WTC11 (cell line): ENCODE results near the gene SYPL1. TPM values are rescaled to one million over a fixed set of nuclear protein-coding genes. Genes with fewer than 3 reads are reported as not detected.

Experiments
- ATAC-seq: fragments of 200-7000 bp; cut with Tn5 transposase; 2 replicates; pipeline ENCODE4 v1.10.0; 2021; ENCODE audit warnings: mild to moderate bottlenecking, moderate library complexity
- CTCF ChIA-PET: fragments of 300-600 bp; sonication (Branson Sonifier 250); formaldehyde crosslinking; loops from one replicate; lab custom pipeline; 2021; ENCODE audit warnings: antibody characterized with exemption; lab: Charles Lee
- POLR2A ChIA-PET: fragments of 350-600 bp; sonication (Branson Sonifier 250); formaldehyde crosslinking; loops from one replicate; lab custom pipeline; 2021; ENCODE audit warnings: antibody characterized with exemption; lab: Charles Lee
- DNase-seq: peaks from one replicate; pipeline ENCODE4 v3.0.0; 2021; ENCODE audit warnings: low spot score
- H3K27ac Mint-ChIP-seq: 2 replicates; pipeline ENCODE4 v1.8.0; 2021; ENCODE audit warnings: mixed read lengths
- H3K27me3 Mint-ChIP-seq: 2 replicates; pipeline ENCODE4 v1.8.0; 2021; ENCODE audit warnings: low read depth, mild to moderate bottlenecking, moderate library complexity, mixed read lengths
- H3K36me3 Mint-ChIP-seq: 2 replicates; pipeline ENCODE4 v1.8.0; 2021; ENCODE audit warnings: mixed read lengths
- H3K4me1 Mint-ChIP-seq: 2 replicates; pipeline ENCODE4 v1.8.0; 2022; ENCODE audit warnings: mixed read lengths
- H3K4me3 Mint-ChIP-seq: 2 replicates; pipeline ENCODE4 v1.8.0; 2021; ENCODE audit warnings: mild to moderate bottlenecking, moderate library complexity, mixed read lengths
- H3K9me3 Mint-ChIP-seq: 2 replicates; pipeline ENCODE4 v1.8.0; 2021; ENCODE audit warnings: mixed read lengths
- ATF3 ChIP-seq: sonication (generic); formaldehyde crosslinking; conservative IDR thresholded peaks from 2 replicates; pipeline ENCODE4 v1.8.1; 2022; ENCODE audit warnings: mild to moderate bottlenecking, missing genetic modification reagents
- ESRRA ChIP-seq: sonication (generic); formaldehyde crosslinking; IDR thresholded peaks from 2 replicates; pipeline ENCODE4 v1.8.1; 2022; ENCODE audit warnings: mild to moderate bottlenecking, missing genetic modification reagents, borderline replicate concordance
- FOXP4 ChIP-seq: sonication (generic); formaldehyde crosslinking; IDR thresholded peaks from 2 replicates; pipeline ENCODE4 v1.8.0; 2022; ENCODE audit warnings: mild to moderate bottlenecking, missing genetic modification reagents
- GABPB1 ChIP-seq: sonication (generic); formaldehyde crosslinking; IDR thresholded peaks from 2 replicates; pipeline ENCODE4 v1.8.1; 2023; ENCODE audit warnings: mild to moderate bottlenecking, missing genetic modification reagents
- HMGA2 ChIP-seq: fragments of 250-450 bp; sonication (Bioruptor Pico); IDR thresholded peaks from 2 replicates; pipeline ENCODE4 v1.4.0; 2021; ENCODE audit warnings: mild to moderate bottlenecking, moderate library complexity
- MYBL2 ChIP-seq: sonication (generic); formaldehyde crosslinking; IDR thresholded peaks from 2 replicates; pipeline ENCODE4 v1.8.1; 2023; ENCODE audit warnings: mild to moderate bottlenecking, moderate library complexity, missing genetic modification reagents
- NR1H2 ChIP-seq: sonication (generic); formaldehyde crosslinking; IDR thresholded peaks from 2 replicates; pipeline ENCODE4 v1.9.0; 2021; ENCODE audit warnings: mild to moderate bottlenecking, moderate library complexity, missing genetic modification reagents
- STAT6 ChIP-seq: sonication (generic); formaldehyde crosslinking; conservative IDR thresholded peaks from 2 replicates; pipeline ENCODE4 v1.8.1; 2023; ENCODE audit warnings: mild to moderate bottlenecking, low read depth, missing genetic modification reagents, moderate library complexity
- TCF7 ChIP-seq: sonication (generic); formaldehyde crosslinking; IDR thresholded peaks from 2 replicates; pipeline ENCODE4 v1.8.0; 2022; ENCODE audit warnings: mild to moderate bottlenecking, low read depth, missing genetic modification reagents, moderate library complexity
- TEAD4 ChIP-seq: sonication (generic); formaldehyde crosslinking; IDR thresholded peaks from 2 replicates; pipeline ENCODE4 v1.8.0; 2022; ENCODE audit warnings: mild to moderate bottlenecking, missing genetic modification reagents
- ZBTB43 ChIP-seq: sonication (generic); formaldehyde crosslinking; IDR thresholded peaks from 2 replicates; pipeline ENCODE4 v1.8.1; 2023; ENCODE audit warnings: mild to moderate bottlenecking, missing genetic modification reagents
- ZNF121 ChIP-seq: sonication (generic); formaldehyde crosslinking; IDR thresholded peaks from 2 replicates; pipeline ENCODE4 v1.8.0; 2023; ENCODE audit warnings: missing genetic modification reagents
- ZNF263 ChIP-seq: sonication (generic); formaldehyde crosslinking; IDR thresholded peaks from 2 replicates; pipeline ENCODE4 v1.8.1; 2022; ENCODE audit warnings: low read depth, mild to moderate bottlenecking, moderate library complexity, missing genetic modification reagents
- ZNF423 ChIP-seq: fragments of 250-450 bp; sonication (Bioruptor Pico); IDR thresholded peaks from 2 replicates; pipeline ENCODE4 v2.1.2; 2022; ENCODE audit warnings: mild to moderate bottlenecking, moderate library complexity
- ZNF671 ChIP-seq: fragments of 250-450 bp; sonication (Bioruptor Pico); IDR thresholded peaks from 2 replicates; pipeline ENCODE4 v1.8.0; 2021; ENCODE audit warnings: mild to moderate bottlenecking
- total RNA-seq: library from RNA; stranded (reverse); gene quantifications from 3 replicates; pipeline ENCODE4 v1.2.3, GENCODE V29; 2021
- TF ChIP-seq, protein P1 (sequence below): sonication (generic); formaldehyde crosslinking; IDR thresholded peaks from 2 replicates; pipeline ENCODE4 v1.8.1; 2023; ENCODE audit warnings: mild to moderate bottlenecking, missing genetic modification reagents
- TF ChIP-seq, protein P2 (sequence below): sonication (generic); formaldehyde crosslinking; IDR thresholded peaks from 2 replicates; pipeline ENCODE4 v1.8.0; 2022; ENCODE audit warnings: mild to moderate bottlenecking, missing genetic modification reagents
- TF ChIP-seq, protein P3 (sequence below): sonication (generic); formaldehyde crosslinking; IDR thresholded peaks from 2 replicates; pipeline ENCODE4 v1.8.0; 2023; ENCODE audit warnings: missing genetic modification reagents, mild to moderate bottlenecking, borderline replicate concordance
- TF ChIP-seq, protein P4 (sequence below): sonication (generic); formaldehyde crosslinking; IDR thresholded peaks from 2 replicates; pipeline ENCODE4 v1.8.1; 2022; ENCODE audit warnings: mild to moderate bottlenecking, moderate library complexity, missing genetic modification reagents
- TF ChIP-seq, protein P5 (sequence below): sonication (generic); formaldehyde crosslinking; IDR thresholded peaks from 2 replicates; pipeline ENCODE4 v1.8.0; 2022; ENCODE audit warnings: mild to moderate bottlenecking, missing genetic modification reagents

Gene SYPL1
- total RNA-seq, 1 experiment from 2014 or later, result 54.8 TPM

- no peak for ATAC-seq
- Mint-ChIP-seq H3K4me3 (no peak overlapping the region), H3K9me3 (peaks cover 11% of the 10 kb centered on the region), H3K4me1 (peaks cover 4% of the 10 kb centered on the region), H3K27me3 (no peaks in the 10 kb centered on the region; the same call in none of the 2 replicates), H3K36me3 (peaks cover 4% of the 10 kb centered on the region; the same call in 1 of the 2 replicates), H3K27ac (no peak overlapping the region)
- DNase-seq, result no peak
- ChIA-PET POLR2A (no interaction called here), CTCF (interaction anchor here (1.0 to 2.8 kb wide), 2 partner anchors 119 to 392 kb away, joined by 3 to 10 read pairs; no protein-coding TSS in a partner anchor)
- no peak for TF ChIP-seq NR1H2
- no peak for TF ChIP-seq ZNF671
- no peak for TF ChIP-seq ZNF121 (CRISPR knock-in tag)
- no peak for TF ChIP-seq ZNF263
- TF ChIP-seq ZBTB43, result no peak
- no peak for TF ChIP-seq FOXP4 (CRISPR knock-in tag)
- TF ChIP-seq, protein P1, sequence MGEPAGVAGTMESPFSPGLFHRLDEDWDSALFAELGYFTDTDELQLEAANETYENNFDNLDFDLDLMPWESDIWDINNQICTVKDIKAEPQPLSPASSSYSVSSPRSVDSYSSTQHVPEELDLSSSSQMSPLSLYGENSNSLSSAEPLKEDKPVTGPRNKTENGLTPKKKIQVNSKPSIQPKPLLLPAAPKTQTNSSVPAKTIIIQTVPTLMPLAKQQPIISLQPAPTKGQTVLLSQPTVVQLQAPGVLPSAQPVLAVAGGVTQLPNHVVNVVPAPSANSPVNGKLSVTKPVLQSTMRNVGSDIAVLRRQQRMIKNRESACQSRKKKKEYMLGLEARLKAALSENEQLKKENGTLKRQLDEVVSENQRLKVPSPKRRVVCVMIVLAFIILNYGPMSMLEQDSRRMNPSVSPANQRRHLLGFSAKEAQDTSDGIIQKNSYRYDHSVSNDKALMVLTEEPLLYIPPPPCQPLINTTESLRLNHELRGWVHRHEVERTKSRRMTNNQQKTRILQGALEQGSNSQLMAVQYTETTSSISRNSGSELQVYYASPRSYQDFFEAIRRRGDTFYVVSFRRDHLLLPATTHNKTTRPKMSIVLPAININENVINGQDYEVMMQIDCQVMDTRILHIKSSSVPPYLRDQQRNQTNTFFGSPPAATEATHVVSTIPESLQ (CRISPR knock-in tag), result no peak
- TF ChIP-seq GABPB1 (CRISPR knock-in tag), result no peak
- TF ChIP-seq, protein P2, sequence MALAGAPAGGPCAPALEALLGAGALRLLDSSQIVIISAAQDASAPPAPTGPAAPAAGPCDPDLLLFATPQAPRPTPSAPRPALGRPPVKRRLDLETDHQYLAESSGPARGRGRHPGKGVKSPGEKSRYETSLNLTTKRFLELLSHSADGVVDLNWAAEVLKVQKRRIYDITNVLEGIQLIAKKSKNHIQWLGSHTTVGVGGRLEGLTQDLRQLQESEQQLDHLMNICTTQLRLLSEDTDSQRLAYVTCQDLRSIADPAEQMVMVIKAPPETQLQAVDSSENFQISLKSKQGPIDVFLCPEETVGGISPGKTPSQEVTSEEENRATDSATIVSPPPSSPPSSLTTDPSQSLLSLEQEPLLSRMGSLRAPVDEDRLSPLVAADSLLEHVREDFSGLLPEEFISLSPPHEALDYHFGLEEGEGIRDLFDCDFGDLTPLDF (CRISPR knock-in tag), result no peak
- no peak for TF ChIP-seq TCF7 (CRISPR knock-in tag)
- TF ChIP-seq STAT6 (CRISPR knock-in tag), result no peak
- no peak for TF ChIP-seq ATF3 (CRISPR knock-in tag)
- TF ChIP-seq ESRRA (CRISPR knock-in tag), result no peak
- TF ChIP-seq, protein P3, sequence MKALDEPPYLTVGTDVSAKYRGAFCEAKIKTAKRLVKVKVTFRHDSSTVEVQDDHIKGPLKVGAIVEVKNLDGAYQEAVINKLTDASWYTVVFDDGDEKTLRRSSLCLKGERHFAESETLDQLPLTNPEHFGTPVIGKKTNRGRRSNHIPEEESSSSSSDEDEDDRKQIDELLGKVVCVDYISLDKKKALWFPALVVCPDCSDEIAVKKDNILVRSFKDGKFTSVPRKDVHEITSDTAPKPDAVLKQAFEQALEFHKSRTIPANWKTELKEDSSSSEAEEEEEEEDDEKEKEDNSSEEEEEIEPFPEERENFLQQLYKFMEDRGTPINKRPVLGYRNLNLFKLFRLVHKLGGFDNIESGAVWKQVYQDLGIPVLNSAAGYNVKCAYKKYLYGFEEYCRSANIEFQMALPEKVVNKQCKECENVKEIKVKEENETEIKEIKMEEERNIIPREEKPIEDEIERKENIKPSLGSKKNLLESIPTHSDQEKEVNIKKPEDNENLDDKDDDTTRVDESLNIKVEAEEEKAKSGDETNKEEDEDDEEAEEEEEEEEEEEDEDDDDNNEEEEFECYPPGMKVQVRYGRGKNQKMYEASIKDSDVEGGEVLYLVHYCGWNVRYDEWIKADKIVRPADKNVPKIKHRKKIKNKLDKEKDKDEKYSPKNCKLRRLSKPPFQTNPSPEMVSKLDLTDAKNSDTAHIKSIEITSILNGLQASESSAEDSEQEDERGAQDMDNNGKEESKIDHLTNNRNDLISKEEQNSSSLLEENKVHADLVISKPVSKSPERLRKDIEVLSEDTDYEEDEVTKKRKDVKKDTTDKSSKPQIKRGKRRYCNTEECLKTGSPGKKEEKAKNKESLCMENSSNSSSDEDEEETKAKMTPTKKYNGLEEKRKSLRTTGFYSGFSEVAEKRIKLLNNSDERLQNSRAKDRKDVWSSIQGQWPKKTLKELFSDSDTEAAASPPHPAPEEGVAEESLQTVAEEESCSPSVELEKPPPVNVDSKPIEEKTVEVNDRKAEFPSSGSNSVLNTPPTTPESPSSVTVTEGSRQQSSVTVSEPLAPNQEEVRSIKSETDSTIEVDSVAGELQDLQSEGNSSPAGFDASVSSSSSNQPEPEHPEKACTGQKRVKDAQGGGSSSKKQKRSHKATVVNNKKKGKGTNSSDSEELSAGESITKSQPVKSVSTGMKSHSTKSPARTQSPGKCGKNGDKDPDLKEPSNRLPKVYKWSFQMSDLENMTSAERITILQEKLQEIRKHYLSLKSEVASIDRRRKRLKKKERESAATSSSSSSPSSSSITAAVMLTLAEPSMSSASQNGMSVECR (CRISPR knock-in tag), result no peak
- TF ChIP-seq TEAD4 (CRISPR knock-in tag), result no peak
- TF ChIP-seq, protein P4, sequence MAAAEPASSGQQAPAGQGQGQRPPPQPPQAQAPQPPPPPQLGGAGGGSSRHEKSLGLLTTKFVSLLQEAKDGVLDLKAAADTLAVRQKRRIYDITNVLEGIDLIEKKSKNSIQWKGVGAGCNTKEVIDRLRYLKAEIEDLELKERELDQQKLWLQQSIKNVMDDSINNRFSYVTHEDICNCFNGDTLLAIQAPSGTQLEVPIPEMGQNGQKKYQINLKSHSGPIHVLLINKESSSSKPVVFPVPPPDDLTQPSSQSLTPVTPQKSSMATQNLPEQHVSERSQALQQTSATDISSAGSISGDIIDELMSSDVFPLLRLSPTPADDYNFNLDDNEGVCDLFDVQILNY (CRISPR knock-in tag), result no peak
- TF ChIP-seq, protein P5, sequence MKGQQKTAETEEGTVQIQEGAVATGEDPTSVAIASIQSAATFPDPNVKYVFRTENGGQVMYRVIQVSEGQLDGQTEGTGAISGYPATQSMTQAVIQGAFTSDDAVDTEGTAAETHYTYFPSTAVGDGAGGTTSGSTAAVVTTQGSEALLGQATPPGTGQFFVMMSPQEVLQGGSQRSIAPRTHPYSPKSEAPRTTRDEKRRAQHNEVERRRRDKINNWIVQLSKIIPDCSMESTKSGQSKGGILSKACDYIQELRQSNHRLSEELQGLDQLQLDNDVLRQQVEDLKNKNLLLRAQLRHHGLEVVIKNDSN, result no peak
- no peak for TF ChIP-seq HMGA2 (CRISPR knock-in tag)
- no peak for TF ChIP-seq MYBL2
- TF ChIP-seq ZNF423 (CRISPR knock-in tag), result no peak
Measured at GRCh38 chr7:106048706-106049020, 63.4 kb downstream of the SYPL1 start.
